ENCODE results near the gene BDP1. TPM values are rescaled to one million over a fixed set of nuclear protein-coding genes. Genes with fewer than 3 reads are reported as not detected.
A peak's percentile ranks its signal among the peaks of the same experiment; 100 is the strongest.
"Not testable (repeated sequence)": the region's sequence is repeated elsewhere in the genome, so short reads cannot be mapped to it uniquely, and the experiment has no call there.

Gene BDP1
- total RNA-seq, 4 donors from 2014 or later = 41.8 to 75.3 (median 52.9) TPM

DNA sequence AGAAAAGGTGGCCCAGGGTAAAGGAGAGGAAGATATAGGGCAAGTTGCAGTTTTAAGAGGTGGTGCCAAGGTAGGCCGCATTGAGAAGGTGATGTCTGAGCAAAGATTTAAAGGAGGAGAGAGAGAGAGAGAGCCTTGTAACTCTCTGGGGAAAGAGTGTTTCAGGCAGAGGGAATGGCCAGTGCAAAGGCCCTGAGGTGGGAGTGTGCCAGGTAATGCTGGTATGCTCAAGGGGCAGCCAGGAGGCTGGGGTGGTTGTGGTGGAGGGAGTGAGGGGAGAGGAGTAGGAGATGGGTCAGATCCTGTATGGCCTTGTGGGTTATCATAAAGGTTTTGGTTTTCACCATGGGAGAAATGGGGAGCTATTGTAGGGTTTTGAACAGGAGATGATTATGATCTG lies 141.6 kb downstream of the BDP1 start:
- intact Hi-C loops (cut with DNase I) = no loop called here
- DNase-seq = no peak
- H3K4me1 ChIP-seq = peaks cover 4 to 9% of the 10 kb centered on the region in 2 donors
- H3K4me3 ChIP-seq (replicated peaks in 1 of 3) = no peak overlapping the region
- no peaks in the 10 kb centered on the region for H3K9me3 ChIP-seq
- H3K36me3 ChIP-seq = peaks cover 16 to 30% of the 10 kb centered on the region in 2 donors
- no peak overlapping the region for H3K27ac ChIP-seq
- TF ChIP-seq, protein P1, sequence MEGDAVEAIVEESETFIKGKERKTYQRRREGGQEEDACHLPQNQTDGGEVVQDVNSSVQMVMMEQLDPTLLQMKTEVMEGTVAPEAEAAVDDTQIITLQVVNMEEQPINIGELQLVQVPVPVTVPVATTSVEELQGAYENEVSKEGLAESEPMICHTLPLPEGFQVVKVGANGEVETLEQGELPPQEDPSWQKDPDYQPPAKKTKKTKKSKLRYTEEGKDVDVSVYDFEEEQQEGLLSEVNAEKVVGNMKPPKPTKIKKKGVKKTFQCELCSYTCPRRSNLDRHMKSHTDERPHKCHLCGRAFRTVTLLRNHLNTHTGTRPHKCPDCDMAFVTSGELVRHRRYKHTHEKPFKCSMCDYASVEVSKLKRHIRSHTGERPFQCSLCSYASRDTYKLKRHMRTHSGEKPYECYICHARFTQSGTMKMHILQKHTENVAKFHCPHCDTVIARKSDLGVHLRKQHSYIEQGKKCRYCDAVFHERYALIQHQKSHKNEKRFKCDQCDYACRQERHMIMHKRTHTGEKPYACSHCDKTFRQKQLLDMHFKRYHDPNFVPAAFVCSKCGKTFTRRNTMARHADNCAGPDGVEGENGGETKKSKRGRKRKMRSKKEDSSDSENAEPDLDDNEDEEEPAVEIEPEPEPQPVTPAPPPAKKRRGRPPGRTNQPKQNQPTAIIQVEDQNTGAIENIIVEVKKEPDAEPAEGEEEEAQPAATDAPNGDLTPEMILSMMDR (IDR thresholded peaks at IDR 0.05) = no peak
- TF ChIP-seq POLR2A (IDR thresholded peaks at IDR 0.05) = no peak
- 95 to 98% methylated on average over 1 of the region's 1 CpG for WGBS, 2 donors
- H3K27me3 ChIP-seq = no peaks in the 10 kb centered on the region

DNA sequence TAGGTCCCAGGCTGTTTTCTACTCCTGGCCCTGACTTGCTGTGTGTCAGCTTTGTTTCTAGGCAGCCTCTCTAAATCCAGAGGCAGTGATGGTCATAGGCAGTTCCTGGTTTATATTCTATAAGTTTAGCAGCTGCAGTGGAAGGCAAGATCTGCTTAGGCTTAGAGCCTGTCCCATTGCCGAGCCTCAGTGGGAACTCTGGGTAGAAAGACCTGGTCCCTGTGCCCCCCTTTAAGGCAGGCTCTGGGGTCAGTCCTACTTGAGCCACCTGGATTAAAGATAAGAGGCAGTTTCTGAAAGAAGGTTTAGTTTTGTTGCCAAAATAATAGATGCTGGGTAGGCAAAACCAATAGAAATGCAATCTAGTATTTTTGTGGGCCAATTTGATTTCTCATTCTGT lies 145.3 kb downstream of the BDP1 start:
- H3K27ac ChIP-seq = peak overlapping the region in 1 of 3 donors; percentile 58
- no peaks in the 10 kb centered on the region for H3K9me3 ChIP-seq
- H3K36me3 ChIP-seq = peaks cover 16 to 32% of the 10 kb centered on the region in 2 donors
- no peaks in the 10 kb centered on the region for H3K27me3 ChIP-seq
- H3K4me1 ChIP-seq = peaks cover 4 to 9% of the 10 kb centered on the region in 2 donors
- WGBS, 2 donors = 83 to 91% methylated on average over 1 of the region's 1 CpG
- intact Hi-C loops (cut with DNase I) = no loop called here
- H3K4me3 ChIP-seq (replicated peaks in 1 of 3) = no peak overlapping the region
- no peak for DNase-seq
- TF ChIP-seq, protein P1 (IDR thresholded peaks at IDR 0.05) = no peak
- TF ChIP-seq POLR2A (IDR thresholded peaks at IDR 0.05) = no peak

DNA sequence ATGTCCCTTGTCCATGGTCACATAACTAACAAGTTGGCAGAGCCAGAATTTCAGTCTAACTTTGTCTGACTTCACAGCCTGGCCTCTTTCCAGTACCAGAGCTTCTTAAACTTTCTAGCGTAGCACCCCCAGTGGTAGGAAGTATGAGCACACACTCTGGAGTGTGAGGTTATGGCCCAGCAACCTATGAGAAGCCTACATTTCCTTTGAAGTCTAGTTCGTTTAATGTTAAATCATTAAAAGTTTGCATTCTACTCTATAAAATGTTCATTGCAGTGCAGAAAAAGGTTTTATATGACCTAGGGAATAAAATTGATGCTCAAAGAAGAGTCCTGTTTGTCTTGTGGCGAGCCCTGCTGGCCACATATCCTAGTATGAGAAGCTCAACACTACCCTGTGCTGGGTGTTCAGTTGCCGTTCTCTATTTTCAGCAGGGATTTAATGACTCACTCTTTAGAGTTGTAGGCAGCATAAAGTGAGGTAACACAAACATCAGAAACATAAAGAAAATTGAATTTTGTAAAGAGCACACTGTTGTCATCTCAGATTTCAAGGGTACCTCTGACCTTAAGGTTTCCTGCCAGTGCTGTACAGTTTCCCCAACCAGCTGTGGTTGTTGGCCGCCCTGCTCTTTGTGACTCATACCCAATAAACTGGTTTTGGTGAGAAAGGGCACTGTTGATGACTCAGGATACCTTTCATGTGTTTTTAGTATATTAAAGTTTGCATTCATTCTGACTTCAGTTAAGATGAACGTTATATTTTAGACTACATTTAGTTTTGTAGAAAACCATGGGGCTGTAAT lies 146.0 kb downstream of the BDP1 start:
- peak; percentile 77 to 81 for DNase-seq
- Histone ChIP-seq H3K36me3 (peaks cover 14 to 30% of the 10 kb centered on the region in 2 donors), H3K9me3 (no peaks in the 10 kb centered on the region), H3K27ac (peak overlapping the region in 1 of 3 donors; percentile 58), H3K4me1 (peaks cover 4 to 9% of the 10 kb centered on the region in 2 donors), H3K4me3 (replicated peaks in 1 of 3) (no peak overlapping the region), H3K27me3 (no peaks in the 10 kb centered on the region)
- TF ChIP-seq, protein P1 (IDR thresholded peaks at IDR 0.05) = peak in 4 of 6 experiments; percentile 50 to 75 (median 64)
- TF ChIP-seq POLR2A (IDR thresholded peaks at IDR 0.05) = no peak
- 58 to 74% methylated on average over 6 of the region's 6 CpGs for WGBS, 2 donors
- intact Hi-C loops (cut with DNase I) = no loop called here

DNA sequence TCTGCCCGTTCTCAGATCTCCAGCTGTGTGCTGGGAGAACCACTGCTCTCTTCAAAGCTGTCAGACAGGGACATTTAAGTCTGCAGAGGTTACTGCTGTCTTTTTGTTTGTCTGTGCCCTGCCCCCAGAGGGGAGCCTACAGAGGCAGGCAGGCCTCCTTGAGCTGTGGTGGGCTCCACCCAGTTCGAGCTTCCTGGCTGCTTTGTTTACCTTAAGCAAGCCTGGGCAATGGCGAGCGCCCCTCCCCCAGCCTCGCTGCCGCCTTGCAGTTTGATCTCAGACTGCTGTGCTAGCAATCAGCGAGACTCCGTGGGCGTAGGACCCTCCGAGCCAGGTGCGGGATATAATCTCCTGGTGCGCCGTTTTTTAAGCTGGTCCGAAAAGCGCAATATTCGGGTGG lies 154.5 kb downstream of the BDP1 start:
- H3K36me3 ChIP-seq; H3K4me3 ChIP-seq (replicated peaks in 1 of 3); H3K4me1 ChIP-seq; intact Hi-C loops (cut with DNase I); DNase-seq; H3K9me3 ChIP-seq; H3K27ac ChIP-seq; H3K27me3 ChIP-seq: not testable (repeated sequence)
- whole genome bisulfite sequencing, 2 donors = 97 to 100% methylated on average over 5 to 15 of the region's 16 CpGs

DNA sequence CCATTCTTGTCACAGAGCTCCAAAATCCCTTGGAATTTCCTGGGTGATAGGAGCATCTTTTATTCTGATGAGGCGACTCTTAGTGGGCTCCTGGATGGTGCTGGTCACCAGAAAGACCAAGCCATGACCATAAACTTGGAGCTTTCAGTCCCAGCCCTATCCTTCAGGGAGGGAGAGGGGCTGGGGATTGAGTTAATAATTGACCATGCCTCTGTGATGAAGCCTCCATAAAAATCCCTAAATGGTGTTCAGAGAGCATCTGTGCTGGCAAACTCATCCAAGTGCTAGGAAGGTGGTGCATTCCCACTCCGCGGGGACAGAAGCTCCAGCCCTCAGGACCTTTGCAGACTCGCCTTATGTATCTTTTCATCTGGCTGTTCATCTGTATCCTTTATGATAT lies 160.4 kb downstream of the BDP1 start:
- H3K27me3 ChIP-seq = no peaks in the 10 kb centered on the region
- H3K27ac ChIP-seq = no peak overlapping the region
- intact Hi-C loops (cut with DNase I) = no loop called here
- no peaks in the 10 kb centered on the region for H3K4me1 ChIP-seq
- WGBS, 2 donors = 78 to 85% methylated on average over 4 of the region's 4 CpGs
- TF ChIP-seq, protein P1 (IDR thresholded peaks at IDR 0.05) = no peak
- no peak for TF ChIP-seq POLR2A (IDR thresholded peaks at IDR 0.05)
- H3K9me3 ChIP-seq = no peaks in the 10 kb centered on the region
- peaks cover 0 to 3% of the 10 kb centered on the region in 2 donors for H3K36me3 ChIP-seq
- no peak for DNase-seq
- H3K4me3 ChIP-seq (replicated peaks in 1 of 3) = no peak overlapping the region

Small RNA genes lying within 50 kb of the gene (small RNA-seq; reads per million reads assigned to genes)
- gene HMGN1P12 = not detected

Other genes with a start within 250 kb of the BDP1 start
- 100 to 1,000 TPM in 2 of 4 donors, 10 to 100 TPM in 2; 56.2 to 112 (median 89.2) TPM for gene MCCC2, start 131.7 kb downstream of the BDP1 start, total RNA-seq